GM18502 (cell line): Measurements from ENCODE around the gene PARP16.
"Not testable (repeated sequence)": the region's sequence is repeated elsewhere in the genome, so short reads cannot be mapped to it uniquely, and the experiment has no call there.

Experiments
- ATAC-seq: cut with Tn5 transposase; IDR thresholded peaks from one replicate; pipeline ENCODE4 v1.9.1; 2021; ENCODE audit warnings: mild to moderate bottlenecking; ENCODE audit not compliant: unreplicated experiment, poor library complexity

PARP16 gene

GRCh38 chr15:65285291-65286068, 1.2 kb downstream of the PARP16 start:
- ATAC-seq: no peak

- no peak for ATAC-seq
Measured at GRCh38 chr15:65278480-65278879, 8.2 kb downstream of the PARP16 start.

- no peak for ATAC-seq
Measured at GRCh38 chr15:65277015-65277414, 9.7 kb downstream of the PARP16 start.

- no peak for ATAC-seq
Measured at GRCh38 chr15:65275728-65276126, 11.0 kb downstream of the PARP16 start.

GRCh38 chr15:65275104-65275727, 11.5 kb downstream of the PARP16 start:
- ATAC-seq: no peak

GRCh38 chr15:65270811-65271545, 15.7 kb downstream of the PARP16 start:
- ATAC-seq: not testable (repeated sequence)

GRCh38 chr15:65268411-65268810, 18.3 kb downstream of the PARP16 start:
- no peak for ATAC-seq

- no peak for ATAC-seq
Measured at GRCh38 chr15:65266469-65266868, 20.2 kb downstream of the PARP16 start.

- no peak for ATAC-seq
Measured at GRCh38 chr15:65264863-65265430, 21.7 kb downstream of the PARP16 start.

- no peak for ATAC-seq
Measured at GRCh38 chr15:65263313-65263712, 23.4 kb downstream of the PARP16 start.

- no peak for ATAC-seq
Measured at GRCh38 chr15:65260968-65261367, 25.7 kb downstream of the PARP16 start.

- ATAC-seq: no peak
Measured at GRCh38 chr15:65259367-65259797, 27.3 kb downstream of the PARP16 start.

- no peak for ATAC-seq
Measured at GRCh38 chr15:65258375-65259262, 28.1 kb downstream of the PARP16 start.

GRCh38 chr15:65255486-65256140, 31.1 kb downstream of the PARP16 start:
- no peak for ATAC-seq

GRCh38 chr15:65254758-65255157, 31.9 kb downstream of the PARP16 start:
- ATAC-seq: no peak

GRCh38 chr15:65254356-65254755, 32.3 kb downstream of the PARP16 start:
- ATAC-seq: no peak

- peak; percentile 57 for ATAC-seq
Measured at GRCh38 chr15:65249641-65250040, 37.0 kb downstream of the PARP16 start.

GRCh38 chr15:65248511-65249255, 38.0 kb downstream of the PARP16 start:
- ATAC-seq: no peak

- no peak for ATAC-seq
Measured at GRCh38 chr15:65246939-65247338, 39.7 kb downstream of the PARP16 start.
